Calu3 (cell line): ENCODE results near the gene PLAC1. TPM values are rescaled to one million over a fixed set of nuclear protein-coding genes. Genes with fewer than 3 reads are reported as not detected.

Experiments used
- BruUV-seq: library from RNA; stranded (reverse); fragments of 400-500 nt; replicated peaks from 2 replicates; lab custom pipeline; 2021; lab: Mats Ljungman, UMichigan
- CTCF ChIA-PET: fragments of 300-600 bp; sonication (Branson Sonifier 250); formaldehyde crosslinking; loops from one replicate; lab custom pipeline; 2022; ENCODE audit warnings: antibody characterized with exemption; lab: Charles Lee
- DNase-seq: peaks from one replicate; pipeline ENCODE4 v3.0.0; 2022
- H3K27ac Mint-ChIP-seq: one replicate; pipeline ENCODE4 v1.8.0; 2022; ENCODE audit warnings: mixed read lengths; ENCODE audit not compliant: unreplicated experiment
- H3K27me3 Mint-ChIP-seq: one replicate; pipeline ENCODE4 v1.8.0; 2022; ENCODE audit warnings: mixed read lengths; ENCODE audit not compliant: unreplicated experiment
- H3K36me3 Mint-ChIP-seq: one replicate; pipeline ENCODE4 v1.8.0; 2022; ENCODE audit warnings: mild to moderate bottlenecking, moderate library complexity, mixed read lengths; ENCODE audit not compliant: insufficient read depth, unreplicated experiment
- H3K4me1 Mint-ChIP-seq: one replicate; pipeline ENCODE4 v1.8.0; 2022; ENCODE audit warnings: mild to moderate bottlenecking, low read depth, mixed read lengths; ENCODE audit not compliant: unreplicated experiment
- H3K4me3 Mint-ChIP-seq: one replicate; pipeline ENCODE4 v1.8.0; 2022; ENCODE audit warnings: mild to moderate bottlenecking, low read depth, moderate library complexity, mixed read lengths; ENCODE audit not compliant: unreplicated experiment
- H3K9me3 Mint-ChIP-seq: one replicate; pipeline ENCODE4 v1.8.0; 2022; ENCODE audit warnings: low read depth, mixed read lengths; ENCODE audit not compliant: unreplicated experiment
- CTCF ChIP-seq: fragments of 200-600 bp; IDR thresholded peaks from one replicate; pipeline ENCODE4 v1.8.0; 2022; ENCODE audit warnings: antibody characterized with exemption; ENCODE audit not compliant: unreplicated experiment
- intact Hi-C: fragments of 100-400 bp; cut with micrococcal nuclease; formaldehyde crosslinking; loops from one replicate; pipeline ENCODE4 v1.10.0; 2022; ENCODE audit not compliant: unreplicated experiment
- total RNA-seq: library from RNA; stranded (reverse); gene quantifications from 2 replicates; pipeline ENCODE4 v1.2.3, GENCODE V29; 2022

PLAC1 gene
- total RNA-seq, 1 experiment from 2014 or later: not detected

- intact Hi-C loops: no loop called here
- CTCF ChIA-PET: interaction anchor here (0.6 to 1.1 kb wide), 2 partner anchors 9 to 145 kb away, joined by 3 to 5 read pairs; no protein-coding TSS in a partner anchor
- Mint-ChIP-seq H3K4me1 (no peaks in the 10 kb centered on the region), H3K27ac (no peak overlapping the region), H3K4me3 (no peak overlapping the region), H3K9me3 (peaks cover 5% of the 10 kb centered on the region), H3K36me3 (no peaks in the 10 kb centered on the region), H3K27me3 (peaks cover 61% of the 10 kb centered on the region)
- BruUV-seq: no TSS peak
- DNase-seq: no peak
- no peak for TF ChIP-seq CTCF
These were observed 15.9 kb downstream of the PLAC1 start for GRCh38 chrX:134642386-134642785.

GRCh38 chrX:134641346-134641745 is 16.9 kb downstream of the PLAC1 start:
- H3K27me3 Mint-ChIP-seq: peaks cover 54% of the 10 kb centered on the region
- no peaks in the 10 kb centered on the region for H3K4me1 Mint-ChIP-seq
- H3K4me3 Mint-ChIP-seq: no peak overlapping the region
- no peak overlapping the region for H3K27ac Mint-ChIP-seq
- intact Hi-C loops: no loop called here
- no peaks in the 10 kb centered on the region for H3K36me3 Mint-ChIP-seq
- BruUV-seq: no TSS peak
- CTCF ChIA-PET: no interaction called here
- no peak for TF ChIP-seq CTCF
- peaks cover 5% of the 10 kb centered on the region for H3K9me3 Mint-ChIP-seq
- DNase-seq: no peak

- H3K27ac Mint-ChIP-seq: no peak overlapping the region
- no peaks in the 10 kb centered on the region for H3K4me1 Mint-ChIP-seq
- DNase-seq: no peak
- H3K4me3 Mint-ChIP-seq: no peak overlapping the region
- peaks cover 49% of the 10 kb centered on the region for H3K27me3 Mint-ChIP-seq
- peaks cover 5% of the 10 kb centered on the region for H3K9me3 Mint-ChIP-seq
- CTCF ChIA-PET: no interaction called here
- H3K36me3 Mint-ChIP-seq: no peaks in the 10 kb centered on the region
- no TSS peak for BruUV-seq
- intact Hi-C loops: no loop called here
- no peak for TF ChIP-seq CTCF
These were observed 17.4 kb downstream of the PLAC1 start for GRCh38 chrX:134640914-134641313.

- CTCF ChIA-PET: no interaction called here
- no peak for DNase-seq
- H3K9me3 Mint-ChIP-seq: no peaks in the 10 kb centered on the region
- no peak for TF ChIP-seq CTCF
- H3K4me1 Mint-ChIP-seq: no peaks in the 10 kb centered on the region
- no peak overlapping the region for H3K27ac Mint-ChIP-seq
- no peaks in the 10 kb centered on the region for H3K36me3 Mint-ChIP-seq
- peaks cover 16% of the 10 kb centered on the region for H3K27me3 Mint-ChIP-seq
- BruUV-seq: no TSS peak
- H3K4me3 Mint-ChIP-seq: no peak overlapping the region
- intact Hi-C loops: no loop called here
These were observed 21.4 kb downstream of the PLAC1 start for GRCh38 chrX:134636851-134637250.
